Gastrocnemius medialis (tissue), 4 donors: ENCODE results near the gene SUMO3.

Experiments
- CTCF ChIP-seq, 5 experiments: fragments of 450-650 bp in 3 of 5; fragments of 200-600 bp in 2 of 5; sonication (generic) in 2 of 5; IDR thresholded peaks in 4 of 5; conservative IDR thresholded peaks in 1 of 5; 1 replicate in 4 of 5; 2 replicates in 1 of 5; pipeline ENCODE4 v1.5.1; 2016 to 2019; ENCODE audit warnings: antibody characterized with exemption in 5 of 5, mild to moderate bottlenecking in 3 of 5, moderate library complexity in 3 of 5
- POLR2A ChIP-seq, 2 donors: fragments of 450-650 bp; IDR thresholded peaks; one replicate each; pipeline ENCODE4 v1.6.1; 2017; ENCODE audit warnings: antibody characterized with exemption in 2 of 2, mild to moderate bottlenecking in 2 of 2, moderate library complexity in 2 of 2

- TF ChIP-seq POLR2A (IDR thresholded peaks at IDR 0.05): no peak
- TF ChIP-seq CTCF (IDR thresholded peaks at IDR 0.05 in 4 of 5, conservative IDR thresholded peaks at IDR 0.05 in 1 of 5): no peak
Observed at GRCh38 chr21:44842721-44843445, 25.0 kb upstream of the SUMO3 start.
